Measurements from ENCODE around the gene ZNF605.

ZNF605 gene

GRCh38 chr12:132954471-132955048, 1.5 kb downstream of the ZNF605 start:
- peak overlapping the region; percentile 87 for H3K27ac ChIP-seq
- peak; percentile 6 for DNase-seq (ENCODE audit: low spot score)
- ChIA-PET POLR2A (ENCODE audit: low non-redundant PET) (no interaction called here), CTCF (no interaction called here)
- no peak for TF ChIP-seq CTCF (conservative IDR thresholded peaks at IDR 0.05; ENCODE audit: low read depth)

GRCh38 chr12:132953771-132954170, 2.3 kb downstream of the ZNF605 start:
- ChIA-PET CTCF (no interaction called here), POLR2A (ENCODE audit: low non-redundant PET) (no interaction called here)
- no peak for TF ChIP-seq CTCF (conservative IDR thresholded peaks at IDR 0.05; ENCODE audit: low read depth)
- no peak overlapping the region for H3K27ac ChIP-seq
- DNase-seq (ENCODE audit: low spot score): no peak

- CTCF ChIA-PET: no interaction called here
- no peak for DNase-seq (ENCODE audit: low spot score)
- no peak overlapping the region for H3K27ac ChIP-seq
- TF ChIP-seq CTCF (conservative IDR thresholded peaks at IDR 0.05; ENCODE audit: low read depth): no peak
- POLR2A ChIA-PET (ENCODE audit: low non-redundant PET): no interaction called here
These were observed 3.0 kb downstream of the ZNF605 start for GRCh38 chr12:132953163-132953425.

GRCh38 chr12:132952371-132953162, 3.5 kb downstream of the ZNF605 start:
- ChIA-PET POLR2A (ENCODE audit: low non-redundant PET) (no interaction called here), CTCF (no interaction called here)
- no peak for TF ChIP-seq CTCF (conservative IDR thresholded peaks at IDR 0.05; ENCODE audit: low read depth)
- DNase-seq (ENCODE audit: low spot score): no peak
- no peak overlapping the region for H3K27ac ChIP-seq

GRCh38 chr12:132951649-132952048, 4.5 kb downstream of the ZNF605 start:
- H3K27ac ChIP-seq: no peak overlapping the region
- ChIA-PET POLR2A (ENCODE audit: low non-redundant PET) (no interaction called here), CTCF (no interaction called here)
- DNase-seq (ENCODE audit: low spot score): no peak
- no peak for TF ChIP-seq CTCF (conservative IDR thresholded peaks at IDR 0.05; ENCODE audit: low read depth)

GRCh38 chr12:132950844-132951535, 5.1 kb downstream of the ZNF605 start:
- no peak for TF ChIP-seq CTCF (conservative IDR thresholded peaks at IDR 0.05; ENCODE audit: low read depth)
- DNase-seq (ENCODE audit: low spot score): no peak
- POLR2A ChIA-PET (ENCODE audit: low non-redundant PET): no interaction called here
- H3K27ac ChIP-seq: no peak overlapping the region
- CTCF ChIA-PET: no interaction called here
